Glomerular visceral epithelial cell (primary cell): ENCODE data around the gene PLCD3.
A peak's percentile ranks its signal among the peaks of the same experiment; 100 is the strongest.

Experiments
- DNase-seq: peaks from one replicate; pipeline ENCODE4 v3.0.0-alpha.2; 2016; ENCODE audit errors: extremely low spot score

The PLCD3 gene

DNA sequence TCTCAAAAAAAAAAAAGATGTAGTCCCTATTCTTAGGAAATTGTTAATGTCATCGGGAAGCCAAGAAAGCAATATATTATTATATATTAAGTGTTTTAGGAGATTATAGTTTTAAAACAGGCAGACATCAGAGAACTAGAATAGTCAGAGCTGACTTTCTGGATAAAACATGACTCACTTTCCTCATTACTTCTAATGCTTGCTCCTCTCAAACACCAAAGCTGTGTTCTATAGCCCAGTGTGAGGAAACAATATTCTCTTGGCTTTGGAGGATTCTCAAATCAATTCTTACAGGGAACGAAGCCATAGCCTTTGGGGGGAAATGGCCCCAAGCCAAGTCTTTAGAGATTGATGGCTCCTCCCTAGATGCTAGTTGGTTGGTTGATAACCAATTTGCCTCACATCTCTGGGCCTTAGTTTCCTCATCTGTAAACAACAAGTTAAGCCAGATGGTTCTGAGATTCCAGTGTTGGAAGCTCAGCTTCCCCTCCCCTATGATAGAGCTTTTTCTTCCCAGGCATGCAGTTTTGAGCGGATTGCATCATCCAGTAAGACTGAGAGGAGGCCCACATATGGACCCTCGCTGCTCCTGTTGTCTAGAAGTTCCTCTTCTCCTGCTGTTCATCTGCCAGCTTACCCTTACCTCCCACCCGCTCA, 58.8 kb downstream of the PLCD3 start:
- no peak for DNase-seq

DNA sequence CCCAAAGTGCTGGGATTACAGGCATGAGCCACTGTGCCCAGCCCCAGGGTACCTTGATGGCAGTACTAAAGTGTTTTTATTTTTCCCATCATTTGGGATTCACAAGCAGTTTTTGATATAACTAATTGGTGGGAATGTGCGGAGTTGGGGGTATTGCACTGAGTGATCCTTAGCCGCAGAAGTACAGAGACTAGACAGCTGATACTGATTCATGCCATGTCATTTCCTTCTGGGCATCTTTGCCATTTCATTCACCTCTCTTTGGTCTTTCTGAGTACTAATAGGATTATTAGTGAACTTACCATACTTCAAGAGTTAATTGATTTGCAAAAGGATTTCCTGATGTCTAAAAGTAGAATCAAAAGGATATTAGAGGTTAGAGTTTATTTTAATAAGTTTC, 61.5 kb downstream of the PLCD3 start:
- no peak for DNase-seq

DNA sequence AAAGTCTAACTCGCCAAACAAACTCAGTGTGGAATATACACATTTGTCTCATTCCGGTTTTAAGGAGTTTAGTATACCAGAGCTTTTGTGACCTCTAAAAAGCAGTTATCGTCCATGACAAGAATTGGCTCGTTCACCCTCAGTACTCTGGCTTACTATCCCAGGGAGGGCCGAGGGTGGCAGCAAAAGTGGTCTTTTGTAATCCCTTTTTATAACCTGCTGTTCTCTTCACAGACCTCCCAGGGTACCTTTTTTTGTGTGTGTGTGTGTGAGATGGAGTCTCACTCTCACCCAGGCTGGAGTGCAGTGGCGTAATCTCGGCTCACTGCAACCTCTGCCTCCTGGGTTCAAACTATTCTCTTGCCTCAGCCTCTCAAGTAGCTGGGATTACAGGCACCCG, 62.3 kb downstream of the PLCD3 start:
- no peak for DNase-seq

DNA sequence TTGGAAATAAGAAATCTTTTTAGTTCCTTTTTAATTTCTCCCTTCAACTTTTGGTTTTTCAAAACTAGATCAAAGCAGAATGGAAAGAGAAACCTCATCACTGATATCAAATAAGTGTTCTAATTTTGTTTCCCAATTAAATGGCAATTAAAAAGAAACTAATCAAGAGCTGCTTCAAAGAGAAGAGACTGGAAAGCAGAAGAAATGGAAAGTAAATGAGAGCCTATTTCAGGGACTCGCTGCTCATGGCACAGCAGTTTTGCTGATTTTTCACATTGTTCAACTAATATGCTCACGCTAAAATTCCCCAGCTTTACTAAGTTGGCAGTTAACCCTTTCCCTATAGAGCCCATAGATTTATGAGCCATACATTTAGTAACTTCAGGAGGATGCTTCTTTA, 64.7 kb downstream of the PLCD3 start:
- no peak for DNase-seq

DNA sequence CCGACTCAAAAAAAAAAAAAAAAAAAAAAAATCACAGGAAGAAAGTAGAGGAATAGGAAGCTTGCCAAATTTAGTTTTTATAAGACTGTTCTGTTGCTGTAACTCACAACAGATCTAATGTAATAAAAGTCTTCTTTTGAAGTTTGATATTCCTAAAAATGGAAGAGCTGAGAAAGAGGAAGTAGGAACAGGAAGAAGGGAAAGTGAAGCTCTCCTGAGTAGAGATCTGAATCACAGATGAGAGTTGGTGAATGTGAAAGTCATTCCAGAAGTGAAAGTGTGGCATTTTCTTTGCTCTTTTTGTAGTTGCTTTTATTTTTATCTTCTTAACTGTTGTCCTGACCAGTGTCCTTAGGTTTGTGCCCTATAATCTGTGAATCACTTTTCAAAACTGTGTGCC, 69.1 kb downstream of the PLCD3 start:
- no peak for DNase-seq

DNA sequence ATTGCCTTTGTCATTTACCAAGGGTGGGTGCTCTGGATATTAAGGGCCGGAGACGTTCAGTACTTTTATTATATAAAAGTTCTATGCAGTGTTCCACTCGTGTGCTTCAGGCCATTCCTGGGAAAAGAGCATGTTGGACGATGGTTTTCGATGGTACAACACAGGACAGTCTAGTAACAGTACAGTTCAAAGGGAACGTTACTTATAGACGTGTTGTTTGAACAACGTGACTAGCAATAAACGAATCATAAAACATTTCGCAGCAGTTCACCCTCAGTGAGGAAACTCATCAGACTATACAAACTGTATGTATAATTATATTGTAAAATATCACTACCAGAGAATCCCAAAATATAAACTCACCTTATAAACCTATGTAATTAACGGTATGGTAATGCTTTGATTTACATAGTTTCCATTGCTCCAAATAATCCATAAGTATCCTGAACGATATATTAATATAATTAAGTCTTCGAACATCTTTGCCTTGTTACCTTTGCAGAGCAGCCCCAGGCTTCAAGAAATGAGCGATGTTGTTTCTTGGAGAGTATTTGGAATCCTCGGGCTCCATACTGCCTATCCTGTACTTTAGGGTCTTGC, 70.6 kb downstream of the PLCD3 start:
- no peak for DNase-seq

DNA sequence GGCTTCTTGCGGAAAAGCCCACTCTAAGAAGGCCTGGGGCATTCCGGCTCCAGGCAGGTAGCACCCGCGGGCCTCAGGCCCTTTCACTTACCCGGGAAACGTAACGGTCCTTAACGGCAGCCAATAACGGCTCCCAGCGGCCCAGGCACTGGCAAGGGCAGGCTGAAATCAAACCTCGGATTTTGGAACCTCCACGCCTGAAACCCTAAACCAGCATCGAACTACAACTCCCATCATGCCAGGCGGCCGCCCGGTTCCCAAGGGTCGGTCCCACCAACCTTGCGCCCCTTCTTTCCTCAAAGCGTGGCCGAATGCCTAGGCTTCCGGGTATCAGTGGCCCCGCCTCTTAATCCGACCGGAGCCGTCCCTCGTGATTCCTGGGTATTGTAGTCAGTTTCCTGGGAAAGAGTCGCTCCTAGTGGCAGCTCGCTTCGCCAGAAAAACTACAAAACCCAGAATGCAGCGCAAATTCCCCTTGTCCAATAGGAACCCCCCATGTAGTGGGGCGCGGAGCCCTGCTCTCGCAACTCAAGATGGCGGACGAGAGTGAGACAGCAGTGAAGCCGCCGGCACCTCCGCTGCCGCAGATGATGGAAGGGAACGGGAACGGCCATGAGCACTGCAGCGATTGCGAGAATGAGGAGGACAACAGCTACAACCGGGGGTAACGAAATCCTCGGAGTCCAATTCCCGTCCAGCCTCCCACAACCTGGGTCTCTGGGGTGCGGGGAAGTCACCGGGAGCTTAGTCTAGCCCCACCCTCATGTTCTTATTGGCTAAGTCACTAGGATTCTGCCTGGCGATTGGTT, 71.3 kb downstream of the PLCD3 start, which contains the start of gene NMT1:
Gene NMT1 (plus strand): TSS at position 521 of the 809 bp plus-strand sequence. CDS start 13 bp downstream, at position 534.
- DNase-seq, result peak; percentile 100

DNA sequence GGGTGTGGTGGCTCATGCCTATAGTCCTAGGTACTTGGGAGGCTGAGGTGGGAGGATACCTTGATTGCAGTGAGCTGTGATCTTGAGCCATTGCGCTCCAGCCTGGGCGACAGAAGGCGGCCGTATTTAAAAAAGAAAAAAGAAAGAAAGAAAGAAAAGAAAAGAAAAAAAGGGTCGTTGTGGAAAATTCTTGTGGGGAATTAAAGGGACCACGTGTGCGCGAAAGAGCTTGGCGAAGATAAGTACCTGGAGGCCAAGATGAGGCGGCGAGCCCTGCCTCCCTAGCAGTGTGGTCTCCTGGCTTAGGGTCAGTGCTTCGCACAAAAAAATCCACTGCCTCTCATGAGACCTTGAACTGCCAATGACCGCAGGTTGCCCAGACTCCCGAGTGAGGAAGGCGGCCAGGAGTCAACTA, 71.9 kb downstream of the PLCD3 start:
- DNase-seq, result no peak
